HG02970 (cell line): ENCODE results near the gene MSMP.

ENCODE experiments used
- ATAC-seq: cut with Tn5 transposase; IDR thresholded peaks from one replicate; pipeline ENCODE4 v1.9.1; 2021; ENCODE audit warnings: mild to moderate bottlenecking, moderate library complexity, moderate number of reproducible peaks; ENCODE audit not compliant: unreplicated experiment, low FRiP score

Gene MSMP

DNA sequence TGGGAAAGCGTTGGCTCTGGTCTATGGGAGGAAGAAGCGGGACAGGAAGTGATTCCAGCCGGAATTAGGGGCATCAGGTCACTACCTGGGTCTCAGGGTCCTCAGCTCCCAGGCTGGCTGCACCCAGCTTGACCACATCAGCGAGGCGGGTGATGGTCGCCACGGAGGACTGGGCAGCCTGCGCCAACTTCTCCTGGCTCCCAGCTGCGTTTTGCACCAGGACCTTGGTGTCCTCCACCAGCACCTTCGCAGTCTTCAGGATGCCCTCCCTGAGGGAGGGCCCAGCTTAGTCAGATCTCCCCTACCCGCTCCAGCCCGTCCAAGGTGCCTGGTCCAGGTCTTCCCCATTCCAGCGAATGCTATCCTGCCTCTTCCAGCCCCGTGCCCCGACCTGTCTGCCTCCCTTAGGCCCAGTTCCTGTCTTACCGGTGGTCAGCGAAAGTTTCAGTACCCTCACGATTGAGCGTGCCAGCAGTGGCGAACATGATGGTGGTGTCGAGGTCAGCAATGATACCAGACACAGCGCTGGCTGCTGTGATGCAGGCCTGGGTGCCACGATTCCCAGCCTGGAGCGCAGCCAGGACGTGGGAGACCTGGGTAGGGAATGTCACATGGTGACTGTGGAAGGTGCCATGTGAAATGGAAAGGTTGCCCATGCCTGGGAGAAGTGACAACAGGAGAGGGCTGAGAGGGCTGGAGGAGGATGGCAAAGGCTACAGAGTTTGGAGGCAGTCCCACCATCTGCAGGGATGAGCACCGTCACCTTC is 50.0 kb downstream of the MSMP start:
- no peak for ATAC-seq
